GM18858 (cell line): Measurements from ENCODE around the gene FSTL5.

Source experiments
- ATAC-seq: cut with Tn5 transposase; IDR thresholded peaks from one replicate; pipeline ENCODE4 v1.9.1; 2021; ENCODE audit not compliant: unreplicated experiment

The FSTL5 gene

GRCh38 chr4:161583549-161583948 lies 580.3 kb downstream of the FSTL5 start:
- no peak for ATAC-seq

- peak; percentile 46 for ATAC-seq
Measured at GRCh38 chr4:161581262-161582230, 582.3 kb downstream of the FSTL5 start.

DNA sequence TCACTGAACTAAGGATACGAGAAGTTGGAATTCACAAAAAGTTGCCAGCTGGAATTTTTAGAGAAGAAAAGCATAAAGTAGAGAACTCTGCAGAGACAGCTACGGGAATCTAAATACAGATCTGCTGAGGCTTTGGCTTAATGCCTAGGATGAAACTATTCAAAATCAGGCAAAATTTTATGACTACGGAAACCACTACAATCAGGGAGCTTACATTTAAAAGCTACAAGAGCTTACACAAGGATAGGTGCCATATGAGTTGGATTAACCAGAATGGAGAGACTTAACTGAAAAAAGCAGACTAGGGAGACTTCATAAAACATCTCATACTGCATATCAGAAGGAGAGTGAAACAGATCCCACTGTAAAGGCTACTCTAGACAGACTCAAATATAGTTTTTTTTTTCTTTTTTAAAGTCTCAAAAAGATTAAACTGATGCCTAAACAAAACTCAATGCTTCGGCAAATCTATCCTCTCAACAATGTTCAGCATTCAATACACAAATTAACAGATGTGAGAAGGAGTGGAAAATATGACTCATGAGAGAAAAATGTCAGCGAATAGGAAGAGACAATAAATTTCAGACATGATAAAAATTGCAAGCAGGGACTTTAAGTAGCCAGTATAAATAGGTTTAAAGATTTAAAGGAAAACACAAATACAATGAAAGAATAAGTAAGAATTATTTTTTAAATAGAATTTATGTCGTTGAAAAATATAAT lies 586.1 kb downstream of the FSTL5 start:
- ATAC-seq, result no peak

DNA sequence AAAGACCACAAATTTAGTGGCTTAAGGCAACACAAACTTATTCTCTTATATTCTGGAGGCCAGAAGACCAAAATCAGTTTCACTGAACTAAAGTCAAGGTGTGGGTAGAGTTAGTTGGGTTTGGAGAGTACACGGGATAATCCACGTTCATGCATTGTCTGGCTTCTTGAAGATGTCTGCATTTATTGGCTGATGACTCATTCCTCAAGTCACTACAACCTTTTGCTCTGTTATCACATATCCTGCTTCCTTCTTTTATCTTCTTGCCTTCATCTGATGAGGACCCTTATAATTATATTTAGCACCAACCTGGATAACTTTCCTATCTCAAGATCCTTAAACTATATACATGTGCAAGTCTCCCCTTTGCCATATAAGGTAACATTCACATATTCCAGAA lies 590.0 kb downstream of the FSTL5 start:
- ATAC-seq, result no peak

GRCh38 chr4:161564230-161564834 lies 599.5 kb downstream of the FSTL5 start:
- no peak for ATAC-seq

- peak; percentile 86 for ATAC-seq
Measured at GRCh38 chr4:161555689-161556660, 607.8 kb downstream of the FSTL5 start.

DNA sequence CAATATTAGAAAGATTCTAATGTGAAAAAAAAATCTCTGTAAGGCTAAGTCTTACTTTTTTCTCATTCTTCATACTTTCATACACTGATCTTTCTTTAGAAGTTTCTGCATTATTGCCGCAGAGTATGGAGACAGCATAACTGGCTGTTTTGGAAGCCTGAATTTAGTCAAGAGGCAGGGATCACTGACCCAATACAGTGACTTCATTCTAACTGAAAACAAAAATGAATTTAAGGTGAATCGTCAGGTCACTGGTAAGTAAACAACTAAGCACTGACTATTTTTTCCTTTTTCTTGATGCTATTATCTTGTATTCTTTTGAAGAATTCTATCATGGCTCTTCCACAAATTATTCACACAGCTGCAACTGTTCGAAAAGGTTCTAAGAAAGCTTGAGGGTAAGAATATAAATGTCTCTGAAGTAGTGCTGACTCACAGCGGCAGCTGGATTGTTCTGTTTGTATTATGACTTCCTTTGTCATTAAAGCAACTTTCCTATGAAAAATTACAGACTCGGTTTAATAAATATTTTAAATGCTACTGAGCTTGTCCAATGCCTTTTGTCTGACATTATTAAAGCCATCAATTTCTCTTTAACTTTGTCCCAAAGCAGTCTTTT lies 609.3 kb downstream of the FSTL5 start:
- no peak for ATAC-seq

DNA sequence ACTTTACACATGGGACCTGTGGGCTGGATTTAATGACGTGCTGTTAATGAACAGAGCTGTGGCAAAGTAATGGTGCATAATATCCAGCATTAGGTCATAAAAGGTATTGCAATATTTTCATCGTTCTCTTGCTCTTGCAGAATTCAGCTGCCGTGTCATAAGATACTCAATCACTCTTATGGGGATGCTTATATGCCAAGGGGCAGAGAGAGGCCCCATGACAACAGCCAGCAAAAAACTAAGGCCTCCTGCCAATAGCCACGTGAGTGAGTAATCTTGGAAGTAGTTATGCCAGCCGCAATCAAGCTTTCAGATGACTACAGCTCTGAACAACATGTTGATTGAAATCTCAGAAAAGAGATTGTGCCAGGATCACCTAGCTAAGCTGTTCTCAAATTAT lies 616.9 kb downstream of the FSTL5 start:
- ATAC-seq, result no peak

DNA sequence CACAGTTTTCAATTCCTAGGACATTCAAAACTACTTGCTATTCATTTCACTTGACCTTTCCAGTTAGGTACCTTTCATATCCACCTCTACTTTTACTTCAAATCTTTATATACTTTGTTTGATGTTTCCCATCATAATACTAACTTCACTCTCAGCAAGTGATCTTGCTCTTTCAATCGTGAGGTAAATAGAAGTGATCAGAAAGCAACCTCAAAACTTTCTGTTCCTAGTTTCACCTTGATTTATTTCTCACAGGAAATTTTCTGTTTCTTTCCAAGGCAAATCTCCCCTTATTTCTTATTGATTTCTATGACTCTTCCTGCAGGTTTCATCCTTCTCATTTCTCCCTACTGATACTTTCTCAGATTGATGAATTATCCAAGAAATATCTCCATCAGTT lies 623.5 kb downstream of the FSTL5 start:
- ATAC-seq, result peak; percentile 43

DNA sequence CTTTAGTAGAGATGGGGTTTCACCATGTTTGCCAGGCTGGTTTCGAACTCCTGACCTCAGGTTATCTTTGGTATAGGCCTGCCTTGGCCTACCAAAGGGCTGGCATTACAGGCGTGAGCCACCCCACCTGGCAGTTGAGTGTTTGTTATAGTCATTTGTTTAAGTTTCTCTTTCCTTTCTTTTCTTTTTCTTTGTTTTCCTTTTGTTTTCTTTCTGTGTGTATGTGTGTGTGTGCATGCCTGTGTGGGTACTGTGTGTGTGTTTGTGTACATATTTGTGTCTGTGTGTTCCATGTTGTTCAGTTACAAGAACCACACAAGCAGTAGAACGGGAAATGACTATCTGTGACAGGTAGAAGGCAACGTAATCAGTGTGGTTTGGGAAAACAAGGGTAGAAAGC lies 624.9 kb downstream of the FSTL5 start:
- ATAC-seq, result no peak

DNA sequence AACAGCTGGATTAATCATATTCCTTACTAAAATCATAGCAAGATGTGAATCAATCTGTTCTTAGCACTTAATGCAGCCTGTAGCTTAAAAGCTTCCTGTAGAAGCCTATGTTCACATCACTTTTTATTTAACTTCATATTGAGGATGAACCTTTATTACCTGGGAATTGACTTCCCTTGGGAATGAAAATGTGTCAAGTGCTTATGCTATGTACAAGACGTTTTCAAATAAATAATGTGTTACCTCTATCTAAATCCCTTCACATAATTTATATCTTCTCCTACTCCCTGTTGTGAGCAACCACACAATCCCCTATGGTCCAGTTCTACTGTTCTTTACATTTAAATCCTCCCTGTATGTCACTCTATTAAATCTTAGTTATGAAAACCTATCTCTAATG lies 633.1 kb downstream of the FSTL5 start:
- ATAC-seq, result no peak

- ATAC-seq, result peak; percentile 63
Measured at GRCh38 chr4:161525121-161525520, 638.7 kb downstream of the FSTL5 start.

DNA sequence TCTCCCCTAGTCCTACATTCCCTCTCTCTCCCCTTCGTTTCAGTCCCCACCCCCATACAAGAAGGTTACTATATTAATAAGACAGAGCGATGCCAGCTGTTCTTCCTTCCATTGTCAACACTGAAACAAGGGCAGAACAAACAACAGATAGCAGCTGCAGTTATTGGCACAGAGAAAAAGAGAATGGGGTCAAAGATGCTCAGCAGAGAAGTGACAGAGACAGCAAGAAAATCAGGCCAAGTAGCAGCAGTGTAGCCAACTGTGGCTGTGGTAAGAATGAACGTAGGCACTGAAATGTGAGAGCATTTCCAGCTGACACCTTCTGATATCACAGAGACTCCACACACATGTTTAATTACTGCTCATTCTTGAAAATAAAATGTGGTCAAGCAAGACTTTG lies 641.8 kb downstream of the FSTL5 start:
- no peak for ATAC-seq

DNA sequence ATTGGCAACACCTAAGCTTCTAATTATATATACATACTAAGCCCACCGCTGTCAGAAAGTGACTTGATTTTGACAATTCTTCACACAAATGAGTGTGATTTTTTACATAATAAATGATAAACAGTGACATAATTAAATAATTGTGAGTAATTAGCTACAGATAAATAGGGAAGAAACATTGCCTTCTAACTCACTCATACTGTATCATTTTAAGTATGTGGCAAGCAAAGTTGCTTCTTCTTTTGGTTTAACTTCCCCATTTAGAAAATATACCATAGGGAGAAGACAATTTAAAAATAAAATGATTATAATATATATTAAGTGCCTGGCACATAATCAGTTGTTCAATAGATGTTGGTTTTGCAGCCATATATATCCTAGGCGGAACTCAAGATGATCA lies 644.2 kb downstream of the FSTL5 start:
- ATAC-seq, result no peak

- ATAC-seq, result no peak
Measured at GRCh38 chr4:161517941-161518340, 645.9 kb downstream of the FSTL5 start.

DNA sequence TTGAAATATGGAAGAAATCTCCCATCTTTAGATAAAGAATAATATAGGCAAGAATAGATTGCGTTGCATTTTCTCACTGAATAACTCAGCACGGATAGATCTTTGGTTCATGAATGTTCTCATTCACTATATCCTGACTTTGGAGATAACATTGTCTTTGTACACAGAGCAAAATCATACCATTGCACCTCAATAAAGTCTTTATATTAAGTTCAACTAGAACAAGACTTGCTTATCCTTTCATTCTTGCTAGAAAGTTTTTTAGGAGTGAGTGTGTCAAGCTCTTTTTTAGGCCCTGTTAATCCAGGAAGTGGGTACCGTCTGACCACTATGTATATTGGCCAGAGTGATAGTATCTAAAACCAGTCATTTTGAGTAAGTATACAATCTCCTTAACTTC lies 658.7 kb downstream of the FSTL5 start:
- no peak for ATAC-seq

GRCh38 chr4:161498155-161498554 lies 665.6 kb downstream of the FSTL5 start:
- ATAC-seq, result no peak

- no peak for ATAC-seq
Measured at GRCh38 chr4:161486461-161486860, 677.3 kb downstream of the FSTL5 start.

DNA sequence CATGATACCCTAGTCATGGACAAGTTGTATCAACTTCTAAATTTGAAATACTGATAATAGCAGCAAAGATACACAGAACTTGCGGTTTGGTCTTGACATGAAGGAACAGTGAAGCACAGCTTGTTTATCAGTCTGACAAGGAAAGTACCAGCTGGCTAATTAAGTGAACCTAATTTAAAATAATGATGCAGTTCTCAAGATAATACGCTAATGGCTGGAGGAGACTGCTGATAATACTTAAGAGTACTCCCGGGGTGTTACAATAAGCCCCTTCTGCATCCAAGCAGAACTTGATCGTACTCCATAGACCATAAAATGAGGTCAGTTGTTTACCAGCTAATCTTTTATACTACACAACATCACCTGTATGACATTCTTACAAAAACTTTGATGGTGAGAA lies 697.5 kb downstream of the FSTL5 start:
- no peak for ATAC-seq

DNA sequence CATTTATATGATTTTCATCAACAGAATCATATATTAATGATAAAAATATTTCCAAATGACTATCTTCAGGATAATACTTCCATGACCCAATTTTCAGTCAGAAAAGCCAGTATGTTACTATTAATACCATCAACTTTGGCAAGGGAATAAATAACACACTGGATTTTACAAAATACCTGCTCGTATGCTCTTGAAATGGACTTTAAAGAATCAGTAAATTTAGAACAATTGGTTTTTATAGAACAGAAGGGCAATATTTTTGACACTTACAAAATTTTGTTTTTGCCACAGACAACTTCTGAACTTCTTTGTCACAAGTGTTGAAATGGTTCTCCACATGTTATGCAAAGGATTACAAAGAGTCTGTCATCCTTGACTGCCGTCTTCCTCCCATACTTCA lies 700.4 kb downstream of the FSTL5 start:
- no peak for ATAC-seq
